ENCODE measurements around the gene BRPF3. TPM values are rescaled to one million over a fixed set of nuclear protein-coding genes. Genes with fewer than 3 reads are reported as not detected.

Gene BRPF3
- total and polyA plus RNA-seq, 9 of the 15 experiments (the other 6 are each of a cell fraction or from before 2014, with no cell fraction given), result 2.2 to 19.3 (median 8.0) TPM

DNA sequence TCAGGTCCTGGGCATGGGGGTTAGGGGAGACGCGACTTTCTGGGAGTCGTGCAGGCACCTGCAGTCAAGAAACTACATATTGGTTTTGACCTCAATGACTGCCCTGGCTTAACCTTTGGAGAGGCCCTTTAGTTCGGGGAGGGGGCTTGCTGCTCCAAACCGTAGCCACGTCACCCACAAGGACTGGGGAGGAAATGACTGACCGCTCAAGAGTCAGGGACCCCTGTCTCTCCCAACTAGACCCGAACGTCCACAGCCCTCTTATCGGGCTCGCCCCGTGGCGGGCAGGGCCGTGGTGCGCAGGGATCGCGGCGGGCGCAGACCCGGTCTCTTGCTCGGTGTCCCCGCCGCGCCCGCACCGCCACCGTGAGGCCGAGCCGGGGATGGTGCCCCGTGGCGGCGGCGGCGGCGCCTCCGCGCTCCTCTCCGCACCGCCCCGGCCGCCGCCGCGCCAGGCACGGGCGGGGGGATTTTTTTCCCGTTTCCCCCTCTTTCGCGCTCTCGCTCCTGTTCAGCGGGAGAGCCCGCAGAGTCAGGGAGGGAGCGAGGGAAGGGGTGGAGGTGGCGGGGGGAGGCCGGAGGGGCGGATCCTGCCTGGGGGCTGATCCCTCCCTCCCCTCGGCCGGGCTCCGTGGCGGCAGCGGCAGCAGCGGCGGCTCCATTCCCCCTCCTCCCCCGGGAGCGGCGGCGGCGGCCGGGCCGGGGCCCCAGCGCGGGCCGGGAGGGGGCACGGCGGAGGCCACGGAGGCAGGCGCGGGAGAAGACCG is at the start of gene BRPF3 (continued):
- TF ChIP-seq, protein P1, sequence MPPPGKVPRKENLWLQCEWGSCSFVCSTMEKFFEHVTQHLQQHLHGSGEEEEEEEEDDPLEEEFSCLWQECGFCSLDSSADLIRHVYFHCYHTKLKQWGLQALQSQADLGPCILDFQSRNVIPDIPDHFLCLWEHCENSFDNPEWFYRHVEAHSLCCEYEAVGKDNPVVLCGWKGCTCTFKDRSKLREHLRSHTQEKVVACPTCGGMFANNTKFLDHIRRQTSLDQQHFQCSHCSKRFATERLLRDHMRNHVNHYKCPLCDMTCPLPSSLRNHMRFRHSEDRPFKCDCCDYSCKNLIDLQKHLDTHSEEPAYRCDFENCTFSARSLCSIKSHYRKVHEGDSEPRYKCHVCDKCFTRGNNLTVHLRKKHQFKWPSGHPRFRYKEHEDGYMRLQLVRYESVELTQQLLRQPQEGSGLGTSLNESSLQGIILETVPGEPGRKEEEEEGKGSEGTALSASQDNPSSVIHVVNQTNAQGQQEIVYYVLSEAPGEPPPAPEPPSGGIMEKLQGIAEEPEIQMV (tag; conservative IDR thresholded peaks at IDR 0.05; ENCODE audit: low read depth), result no peak
- TF ChIP-seq, protein P2, sequence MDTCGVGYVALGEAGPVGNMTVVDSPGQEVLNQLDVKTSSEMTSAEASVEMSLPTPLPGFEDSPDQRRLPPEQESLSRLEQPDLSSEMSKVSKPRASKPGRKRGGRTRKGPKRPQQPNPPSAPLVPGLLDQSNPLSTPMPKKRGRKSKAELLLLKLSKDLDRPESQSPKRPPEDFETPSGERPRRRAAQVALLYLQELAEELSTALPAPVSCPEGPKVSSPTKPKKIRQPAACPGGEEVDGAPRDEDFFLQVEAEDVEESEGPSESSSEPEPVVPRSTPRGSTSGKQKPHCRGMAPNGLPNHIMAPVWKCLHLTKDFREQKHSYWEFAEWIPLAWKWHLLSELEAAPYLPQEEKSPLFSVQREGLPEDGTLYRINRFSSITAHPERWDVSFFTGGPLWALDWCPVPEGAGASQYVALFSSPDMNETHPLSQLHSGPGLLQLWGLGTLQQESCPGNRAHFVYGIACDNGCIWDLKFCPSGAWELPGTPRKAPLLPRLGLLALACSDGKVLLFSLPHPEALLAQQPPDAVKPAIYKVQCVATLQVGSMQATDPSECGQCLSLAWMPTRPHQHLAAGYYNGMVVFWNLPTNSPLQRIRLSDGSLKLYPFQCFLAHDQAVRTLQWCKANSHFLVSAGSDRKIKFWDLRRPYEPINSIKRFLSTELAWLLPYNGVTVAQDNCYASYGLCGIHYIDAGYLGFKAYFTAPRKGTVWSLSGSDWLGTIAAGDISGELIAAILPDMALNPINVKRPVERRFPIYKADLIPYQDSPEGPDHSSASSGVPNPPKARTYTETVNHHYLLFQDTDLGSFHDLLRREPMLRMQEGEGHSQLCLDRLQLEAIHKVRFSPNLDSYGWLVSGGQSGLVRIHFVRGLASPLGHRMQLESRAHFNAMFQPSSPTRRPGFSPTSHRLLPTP (IDR thresholded peaks at IDR 0.05; ENCODE audit: borderline replicate concordance, extremely low read depth, insufficient read length), result no peak
- TF ChIP-seq, protein P3, sequence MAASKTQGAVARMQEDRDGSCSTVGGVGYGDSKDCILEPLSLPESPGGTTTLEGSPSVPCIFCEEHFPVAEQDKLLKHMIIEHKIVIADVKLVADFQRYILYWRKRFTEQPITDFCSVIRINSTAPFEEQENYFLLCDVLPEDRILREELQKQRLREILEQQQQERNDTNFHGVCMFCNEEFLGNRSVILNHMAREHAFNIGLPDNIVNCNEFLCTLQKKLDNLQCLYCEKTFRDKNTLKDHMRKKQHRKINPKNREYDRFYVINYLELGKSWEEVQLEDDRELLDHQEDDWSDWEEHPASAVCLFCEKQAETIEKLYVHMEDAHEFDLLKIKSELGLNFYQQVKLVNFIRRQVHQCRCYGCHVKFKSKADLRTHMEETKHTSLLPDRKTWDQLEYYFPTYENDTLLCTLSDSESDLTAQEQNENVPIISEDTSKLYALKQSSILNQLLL (CRISPR knock-in tag; IDR thresholded peaks at IDR 0.05; ENCODE audit: borderline replicate concordance), result no peak
- TF ChIP-seq ETV1 (tag; conservative IDR thresholded peaks at IDR 0.05; ENCODE audit: low read depth), result no peak
- TF ChIP-seq HSF4 (CRISPR knock-in tag; IDR thresholded peaks at IDR 0.05; ENCODE audit: borderline replicate concordance), result no peak
- no peak for TF ChIP-seq POLR2B (IDR thresholded peaks at IDR 0.05; ENCODE audit: low read depth, partially characterized antibody)
- TF ChIP-seq TEAD2 (tag; IDR thresholded peaks at IDR 0.05), result no peak
- peak; percentile 83 to 86 for TF ChIP-seq NRF1 (conservative IDR thresholded peaks at IDR 0.05 in 1 of 2, IDR thresholded peaks at IDR 0.05 in 1 of 2)
- TF ChIP-seq MBD2 (IDR thresholded peaks at IDR 0.05; ENCODE audit: borderline replicate concordance, low read depth), result no peak
- TF ChIP-seq CBFA2T3 (IDR thresholded peaks at IDR 0.05), result no peak
- TF ChIP-seq ARID2 (IDR thresholded peaks at IDR 0.05), result no peak
- no peak for TF ChIP-seq POLR3G (IDR thresholded peaks at IDR 0.05; ENCODE audit: extremely low read depth, insufficient read length, insufficient replicate concordance)
- TF ChIP-seq POLR2A (conservative IDR thresholded peaks at IDR 0.05), result 0 out of 2 replicates have a peak, but pooled peaks have one; percentile 34
- TF ChIP-seq, protein P4, sequence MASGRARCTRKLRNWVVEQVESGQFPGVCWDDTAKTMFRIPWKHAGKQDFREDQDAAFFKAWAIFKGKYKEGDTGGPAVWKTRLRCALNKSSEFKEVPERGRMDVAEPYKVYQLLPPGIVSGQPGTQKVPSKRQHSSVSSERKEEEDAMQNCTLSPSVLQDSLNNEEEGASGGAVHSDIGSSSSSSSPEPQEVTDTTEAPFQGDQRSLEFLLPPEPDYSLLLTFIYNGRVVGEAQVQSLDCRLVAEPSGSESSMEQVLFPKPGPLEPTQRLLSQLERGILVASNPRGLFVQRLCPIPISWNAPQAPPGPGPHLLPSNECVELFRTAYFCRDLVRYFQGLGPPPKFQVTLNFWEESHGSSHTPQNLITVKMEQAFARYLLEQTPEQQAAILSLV (tag; IDR thresholded peaks at IDR 0.05), result no peak
- TF ChIP-seq HMG20A (CRISPR knock-in tag; conservative IDR thresholded peaks at IDR 0.05), result no peak
- no peak for TF ChIP-seq PHB2 (IDR thresholded peaks at IDR 0.05; ENCODE audit: low read depth)
- no peak for TF ChIP-seq ZNF76 (CRISPR knock-in tag; IDR thresholded peaks at IDR 0.05; ENCODE audit: borderline replicate concordance)
- TF ChIP-seq FIP1L1 (IDR thresholded peaks at IDR 0.05; ENCODE audit: low read depth, low read length, poor library complexity, severe bottlenecking), result no peak
- no peak for TF ChIP-seq ZNF3 (CRISPR knock-in tag; IDR thresholded peaks at IDR 0.05)
- TF ChIP-seq FOXA1 (IDR thresholded peaks at IDR 0.05; ENCODE audit: borderline replicate concordance), result no peak
- TF ChIP-seq, protein P5, sequence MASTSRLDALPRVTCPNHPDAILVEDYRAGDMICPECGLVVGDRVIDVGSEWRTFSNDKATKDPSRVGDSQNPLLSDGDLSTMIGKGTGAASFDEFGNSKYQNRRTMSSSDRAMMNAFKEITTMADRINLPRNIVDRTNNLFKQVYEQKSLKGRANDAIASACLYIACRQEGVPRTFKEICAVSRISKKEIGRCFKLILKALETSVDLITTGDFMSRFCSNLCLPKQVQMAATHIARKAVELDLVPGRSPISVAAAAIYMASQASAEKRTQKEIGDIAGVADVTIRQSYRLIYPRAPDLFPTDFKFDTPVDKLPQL (IDR thresholded peaks at IDR 0.05; ENCODE audit: extremely low read depth, insufficient read length), result no peak
